GM12865 (cell line): ENCODE results near the gene SDCCAG8.

Experiments used
- DNase-seq: peaks from one replicate; pipeline ENCODE4 v3.0.0; 2010; ENCODE audit warnings: low read depth
- H3K4me3 ChIP-seq: 2 replicates; pipeline ENCODE4 v1.5.1; 2011; ENCODE audit warnings: mild to moderate bottlenecking, low read depth, low read length, control low read depth
- CTCF ChIP-seq: IDR thresholded peaks from 2 replicates; pipeline ENCODE4 v1.5.1; 2011; ENCODE audit warnings: low read length, control low read depth, low read depth, inconsistent platforms; ENCODE audit not compliant: insufficient read depth; ENCODE audit errors: missing control alignments

Gene SDCCAG8

GRCh38 chr1:243455760-243456651 lies 200.2 kb downstream of the SDCCAG8 start:
- no peak for TF ChIP-seq CTCF
- no peak overlapping the region for H3K4me3 ChIP-seq
- no peak for DNase-seq

- H3K4me3 ChIP-seq, result no peak overlapping the region
- DNase-seq, result no peak
- no peak for TF ChIP-seq CTCF
Measured at GRCh38 chr1:243457363-243457982, 201.6 kb downstream of the SDCCAG8 start.

- no peak for TF ChIP-seq CTCF
- no peak for DNase-seq
- H3K4me3 ChIP-seq, result no peak overlapping the region
Measured at GRCh38 chr1:243459059-243459458, 203.2 kb downstream of the SDCCAG8 start.

GRCh38 chr1:243461700-243462099 lies 205.9 kb downstream of the SDCCAG8 start:
- TF ChIP-seq CTCF, result no peak
- H3K4me3 ChIP-seq, result no peak overlapping the region
- DNase-seq, result no peak

GRCh38 chr1:243462929-243463697 lies 207.3 kb downstream of the SDCCAG8 start:
- no peak for TF ChIP-seq CTCF
- DNase-seq, result no peak
- no peak overlapping the region for H3K4me3 ChIP-seq

- H3K4me3 ChIP-seq, result no peak overlapping the region
- TF ChIP-seq CTCF, result no peak
- no peak for DNase-seq
Measured at GRCh38 chr1:243465081-243465480, 209.2 kb downstream of the SDCCAG8 start.
